ENCODE data around the gene KDM4C.
"Not testable (repeated sequence)": the region's sequence is repeated elsewhere in the genome, so short reads cannot be mapped to it uniquely, and the experiment has no call there.

KDM4C gene

GRCh38 chr9:6764523-6764922 lies 6.8 kb downstream of the KDM4C start:
- no peak for DNase-seq (ENCODE audit: low read depth)

GRCh38 chr9:6764950-6765349 lies 7.2 kb downstream of the KDM4C start:
- no peak for DNase-seq (ENCODE audit: low read depth)

- no peak for DNase-seq (ENCODE audit: low read depth)
Observed at GRCh38 chr9:6765396-6765795, 7.6 kb downstream of the KDM4C start.

GRCh38 chr9:6766606-6767005 lies 8.8 kb downstream of the KDM4C start:
- DNase-seq (ENCODE audit: low read depth), result no peak

GRCh38 chr9:6768587-6768986 lies 10.8 kb downstream of the KDM4C start:
- not testable (repeated sequence) for DNase-seq (ENCODE audit: low read depth)

- no peak for DNase-seq (ENCODE audit: low read depth)
Observed at GRCh38 chr9:6771722-6772121, 13.9 kb downstream of the KDM4C start.

- DNase-seq (ENCODE audit: low read depth), result no peak
Observed at GRCh38 chr9:6777213-6777902, 19.6 kb downstream of the KDM4C start.

GRCh38 chr9:6779417-6780241 lies 21.9 kb downstream of the KDM4C start:
- no peak for DNase-seq (ENCODE audit: low read depth)

- no peak for DNase-seq (ENCODE audit: low read depth)
Observed at GRCh38 chr9:6780690-6781089, 22.9 kb downstream of the KDM4C start.

- no peak for DNase-seq (ENCODE audit: low read depth)
Observed at GRCh38 chr9:6781476-6781875, 23.7 kb downstream of the KDM4C start.

- no peak for DNase-seq (ENCODE audit: low read depth)
Observed at GRCh38 chr9:6782345-6782744, 24.6 kb downstream of the KDM4C start.

GRCh38 chr9:6782981-6783380 lies 25.2 kb downstream of the KDM4C start:
- no peak for DNase-seq (ENCODE audit: low read depth)

- no peak for DNase-seq (ENCODE audit: low read depth)
Observed at GRCh38 chr9:6783753-6784152, 26.0 kb downstream of the KDM4C start.

GRCh38 chr9:6785682-6786081 lies 27.9 kb downstream of the KDM4C start:
- no peak for DNase-seq (ENCODE audit: low read depth)

- no peak for DNase-seq (ENCODE audit: low read depth)
Observed at GRCh38 chr9:6787793-6788161, 30.0 kb downstream of the KDM4C start.

- DNase-seq (ENCODE audit: low read depth), result peak; percentile 18
Observed at GRCh38 chr9:6788162-6789016, 30.6 kb downstream of the KDM4C start.

GRCh38 chr9:6789017-6789338 lies 31.2 kb downstream of the KDM4C start:
- not testable (repeated sequence) for DNase-seq (ENCODE audit: low read depth)

- no peak for DNase-seq (ENCODE audit: low read depth)
Observed at GRCh38 chr9:6790866-6791265, 33.1 kb downstream of the KDM4C start.

GRCh38 chr9:6793203-6793602 lies 35.4 kb downstream of the KDM4C start:
- DNase-seq (ENCODE audit: low read depth), result no peak

GRCh38 chr9:6794936-6795335 lies 37.2 kb downstream of the KDM4C start:
- no peak for DNase-seq (ENCODE audit: low read depth)

- no peak for DNase-seq (ENCODE audit: low read depth)
Observed at GRCh38 chr9:6802926-6803325, 45.2 kb downstream of the KDM4C start.

- peak; percentile 52 for DNase-seq (ENCODE audit: low read depth)
Observed at GRCh38 chr9:6805532-6805931, 47.8 kb downstream of the KDM4C start.

- DNase-seq (ENCODE audit: low read depth), result not testable (repeated sequence)
Observed at GRCh38 chr9:6806318-6806717, 48.5 kb downstream of the KDM4C start.

All from stromal cell of bone marrow (primary cell).